Kidney (tissue), 14 donors: Measurements from ENCODE around the gene RALY. TPM values are rescaled to one million over a fixed set of nuclear protein-coding genes. Genes with fewer than 3 reads are reported as not detected.

Source experiments
- DNase-seq, 5 donors: peaks; one replicate each; pipeline ENCODE4 v3.0.0-alpha.2; 2013 to 2020
- FAIRE-seq: peaks from 2 replicates; lab custom pipeline; 2012; peaks lifted over from hg19 to GRCh38; lab: Jason Lieb, UNC
- H3K27ac ChIP-seq, 2 donors: one replicate each; pipeline ENCODE4 v1.7.0; 2013; ENCODE audit warnings: low read depth in 2 of 2, low read length in 2 of 2, inconsistent platforms in 1 of 2
- H3K27me3 ChIP-seq: one replicate; pipeline ENCODE4 v1.7.1; 2013; ENCODE audit warnings: low read length, inconsistent platforms; ENCODE audit not compliant: control insufficient read depth, insufficient read depth
- H3K36me3 ChIP-seq, 3 donors: one replicate each; pipeline versions ENCODE4 v1.7.0 to v1.7.1; 2013; ENCODE audit warnings: low read length in 3 of 3, control low read depth in 1 of 3, inconsistent platforms in 1 of 3; ENCODE audit not compliant: insufficient read depth in 3 of 3, control insufficient read depth in 2 of 3
- H3K4me1 ChIP-seq, 3 donors: one replicate each; pipeline versions ENCODE4 v1.7.0 to v1.7.1; 2013; ENCODE audit warnings: low read length in 3 of 3, inconsistent platforms in 1 of 3, low read depth in 1 of 3; ENCODE audit not compliant: control insufficient read depth in 2 of 3, insufficient read depth in 2 of 3
- H3K4me3 ChIP-seq, 3 donors: one replicate each; pipeline versions ENCODE4 v1.7.0 to v1.8.1; 2013; ENCODE audit warnings: low read length in 3 of 3, control low read depth in 1 of 3, inconsistent platforms in 1 of 3
- H3K9ac ChIP-seq, 3 donors: one replicate each; pipeline versions ENCODE4 v1.7.0 to v1.7.1; 2013; ENCODE audit warnings: low read length in 3 of 3, control low read depth in 1 of 3, inconsistent platforms in 1 of 3
- H3K9me3 ChIP-seq, 3 donors: one replicate each; pipeline versions ENCODE4 v1.7.0 to v1.7.1; 2013; ENCODE audit warnings: low read length in 3 of 3, control low read depth in 1 of 3, inconsistent platforms in 1 of 3; ENCODE audit not compliant: control insufficient read depth in 2 of 3, insufficient read depth in 1 of 3
- CTCF ChIP-seq: IDR thresholded peaks from 3 replicates; pipeline ENCODE4 v1.5.1; 2012; ENCODE audit warnings: mild to moderate bottlenecking, moderate library complexity, borderline replicate concordance; ENCODE audit not compliant: insufficient read depth; ENCODE audit errors: extremely low read depth
- intact Hi-C: fragments of 100-400 bp; cut with DNase I; formaldehyde crosslinking; loops from one replicate; pipeline ENCODE4 v1.11.1; 2022
- polyA plus RNA-seq: library from polyadenylated mRNA; stranded (reverse); fragments of 350-450 nt; fragmentation: Illumina TruSeq; extraction: RNeasy Lipid Tissue Mini Kit (QIAGEN cat#74804); gene quantifications from one replicate; pipeline ENCODE4 v1.2.3, GENCODE V29; 2014; ENCODE audit warnings: low read depth, low replicate concordance; ENCODE audit not compliant: insufficient read depth
- total RNA-seq: library from RNA; stranded (reverse); fragmentation: NEBNext Ultra II Directional; extraction: Animal tissue kit (Norgen Biotek cat#: 25700); gene quantifications from one replicate; pipeline ENCODE4 v1.2.1, GENCODE V29; 2021
- donor health status: control.
- donor health status: control.
- donor health status: control.
- donor health status: control.
- donor health status: control.
- donor health status: DM: yes; HTN: yes; CAD: no.
- donor health status: Normal renal cell carcinoma (clear cell type).

The RALY gene
- total and polyA plus RNA-seq, 2 donors from 2014 or later = 119 to 138 TPM

GRCh38 chr20:34072076-34072475 lies 78.4 kb downstream of the RALY start:
- Histone ChIP-seq H3K36me3 (peaks cover 2 to 14% (median 4%) of the 10 kb centered on the region in 3 donors), H3K27me3 (no peaks in the 10 kb centered on the region), H3K9ac (no peak overlapping the region), H3K4me1 (peaks cover 2 to 8% (median 8%) of the 10 kb centered on the region in 3 donors), H3K9me3 (no peaks in the 10 kb centered on the region), H3K27ac (no peak overlapping the region), H3K4me3 (no peak overlapping the region)
- intact Hi-C loops = loop anchor here (10.0 kb wide), 1 partner anchor 207 kb away; no protein-coding TSS in a partner anchor
- DNase-seq (no peak), FAIRE-seq (no peak)
- TF ChIP-seq CTCF = no peak

GRCh38 chr20:34072778-34073177 lies 79.1 kb downstream of the RALY start:
- Histone ChIP-seq H3K4me1 (peaks cover 2 to 8% (median 8%) of the 10 kb centered on the region in 3 donors), H3K27ac (no peak overlapping the region), H3K9ac (no peak overlapping the region), H3K9me3 (no peaks in the 10 kb centered on the region), H3K36me3 (peaks cover 3 to 20% (median 4%) of the 10 kb centered on the region in 3 donors), H3K4me3 (no peak overlapping the region), H3K27me3 (no peaks in the 10 kb centered on the region)
- TF ChIP-seq CTCF = no peak
- intact Hi-C loops = loop anchor here (10.0 kb wide), 1 partner anchor 208 kb away; no protein-coding TSS in a partner anchor
- no peak for DNase-seq
- FAIRE-seq = no peak

DNA sequence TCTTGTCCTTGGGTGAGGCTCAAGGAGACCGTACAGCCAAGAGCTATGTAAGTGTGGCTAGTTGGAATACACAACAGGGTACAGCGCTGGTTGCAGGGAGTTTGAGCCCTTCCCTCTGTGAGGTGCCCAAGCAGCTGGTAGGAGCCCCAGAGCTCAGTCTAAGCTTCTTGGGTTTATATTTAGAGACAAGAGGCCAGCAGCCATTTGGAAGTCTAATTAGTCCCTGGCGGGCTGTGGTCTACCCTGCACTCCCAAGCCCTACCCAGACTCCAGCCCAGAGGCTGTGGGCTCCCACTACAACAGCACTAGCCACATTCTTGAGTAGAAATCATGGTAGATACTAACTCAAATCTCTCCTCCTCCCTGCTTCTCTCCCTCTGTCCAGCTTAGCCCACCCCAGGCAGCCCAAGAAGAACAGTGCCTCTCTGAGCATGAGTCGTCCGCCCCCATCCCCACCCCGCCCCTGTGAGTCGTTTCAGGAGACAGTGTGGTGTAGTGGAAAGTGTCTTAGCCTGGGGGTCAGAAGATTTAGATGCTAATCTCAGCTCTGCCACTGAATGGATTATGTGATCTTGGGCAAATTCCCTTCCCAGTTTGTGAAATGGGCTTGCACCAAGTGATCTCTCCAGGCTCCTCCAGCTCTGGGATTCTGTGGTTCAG lies 80.5 kb downstream of the RALY start:
- H3K4me1 ChIP-seq = peaks cover 2 to 5% (median 4%) of the 10 kb centered on the region in 3 donors
- H3K27ac ChIP-seq = no peak overlapping the region
- H3K9ac ChIP-seq = no peak overlapping the region
- no peaks in the 10 kb centered on the region for H3K9me3 ChIP-seq
- DNase-seq (no peak), FAIRE-seq (no peak)
- H3K36me3 ChIP-seq = peaks cover 4 to 22% (median 13%) of the 10 kb centered on the region in 3 donors
- H3K27me3 ChIP-seq = no peaks in the 10 kb centered on the region
- intact Hi-C loops = loop anchor here (10.0 kb wide), 1 partner anchor 209 kb away; no protein-coding TSS in a partner anchor
- no peak overlapping the region for H3K4me3 ChIP-seq
- no peak for TF ChIP-seq CTCF
